ENCODE data around the gene TRAT1. TPM values are rescaled to one million over a fixed set of nuclear protein-coding genes. Genes with fewer than 3 reads are reported as not detected.

Gene TRAT1
- total RNA-seq, 4 donors from 2014 or later: not detected

DNA sequence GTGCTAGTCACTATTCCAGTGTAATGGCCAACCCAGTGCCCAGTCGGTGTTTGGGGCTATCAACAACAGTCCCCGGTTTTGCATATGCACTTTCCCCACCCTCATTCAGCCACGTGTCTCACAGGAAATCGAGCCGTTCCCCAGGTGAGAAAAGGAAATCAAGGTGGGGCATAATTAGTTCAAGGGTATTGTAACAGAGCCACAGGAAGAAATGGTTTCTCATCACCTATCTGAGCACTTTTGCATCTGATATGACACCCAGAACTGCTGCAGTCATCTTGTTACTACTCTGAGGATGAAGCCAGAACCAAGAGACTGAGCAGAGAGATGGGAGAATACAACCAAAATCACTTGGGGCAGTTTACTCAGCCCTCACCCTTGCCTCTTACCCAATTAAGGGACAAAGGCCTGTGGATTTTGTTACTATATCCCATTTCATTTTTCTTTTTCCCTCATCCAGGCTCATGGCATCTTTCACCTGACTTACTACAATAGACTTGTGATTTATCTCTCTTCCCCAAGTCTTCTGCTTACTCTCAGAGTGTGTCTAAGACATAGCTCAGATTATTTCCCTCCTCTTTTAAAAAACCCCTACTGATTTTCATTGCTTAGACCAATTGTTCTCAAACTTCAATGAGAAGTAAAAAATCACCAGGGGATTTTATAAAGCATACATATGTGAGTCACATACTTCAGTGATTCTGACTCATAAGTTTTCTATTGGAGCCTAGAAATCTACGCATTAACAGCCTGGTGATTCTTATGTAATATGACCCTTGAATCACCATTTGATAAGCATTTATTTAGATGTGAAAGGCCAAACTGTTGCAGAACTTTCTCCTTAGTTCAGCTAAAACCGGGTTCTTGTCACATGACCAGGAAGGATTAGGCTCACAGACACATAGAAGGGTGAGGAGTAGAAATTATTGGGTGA lies 40.5 kb downstream of the TRAT1 start:
- DNase-seq: no peak
- Histone ChIP-seq H3K4me3 (no peak overlapping the region), H3K27ac (no peak overlapping the region), H3K36me3 (no peaks in the 10 kb centered on the region), H3K27me3 (no peaks in the 10 kb centered on the region), H3K9me3 (no peaks in the 10 kb centered on the region), H3K4me1 (no peaks in the 10 kb centered on the region)
- TF ChIP-seq, protein P1, sequence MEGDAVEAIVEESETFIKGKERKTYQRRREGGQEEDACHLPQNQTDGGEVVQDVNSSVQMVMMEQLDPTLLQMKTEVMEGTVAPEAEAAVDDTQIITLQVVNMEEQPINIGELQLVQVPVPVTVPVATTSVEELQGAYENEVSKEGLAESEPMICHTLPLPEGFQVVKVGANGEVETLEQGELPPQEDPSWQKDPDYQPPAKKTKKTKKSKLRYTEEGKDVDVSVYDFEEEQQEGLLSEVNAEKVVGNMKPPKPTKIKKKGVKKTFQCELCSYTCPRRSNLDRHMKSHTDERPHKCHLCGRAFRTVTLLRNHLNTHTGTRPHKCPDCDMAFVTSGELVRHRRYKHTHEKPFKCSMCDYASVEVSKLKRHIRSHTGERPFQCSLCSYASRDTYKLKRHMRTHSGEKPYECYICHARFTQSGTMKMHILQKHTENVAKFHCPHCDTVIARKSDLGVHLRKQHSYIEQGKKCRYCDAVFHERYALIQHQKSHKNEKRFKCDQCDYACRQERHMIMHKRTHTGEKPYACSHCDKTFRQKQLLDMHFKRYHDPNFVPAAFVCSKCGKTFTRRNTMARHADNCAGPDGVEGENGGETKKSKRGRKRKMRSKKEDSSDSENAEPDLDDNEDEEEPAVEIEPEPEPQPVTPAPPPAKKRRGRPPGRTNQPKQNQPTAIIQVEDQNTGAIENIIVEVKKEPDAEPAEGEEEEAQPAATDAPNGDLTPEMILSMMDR (IDR thresholded peaks at IDR 0.05 in 4 of 5, conservative IDR thresholded peaks at IDR 0.05 in 1 of 5): no peak
- TF ChIP-seq POLR2A (IDR thresholded peaks at IDR 0.05): no peak
- in situ Hi-C loops (cut with MboI; ENCODE audit: low sequenced_read_pairs in 4 of 4) (no loop called here), intact Hi-C loops (cut with DNase I; ENCODE audit: low total_unique reads) (no loop called here)
- ATAC-seq: no peak

DNA sequence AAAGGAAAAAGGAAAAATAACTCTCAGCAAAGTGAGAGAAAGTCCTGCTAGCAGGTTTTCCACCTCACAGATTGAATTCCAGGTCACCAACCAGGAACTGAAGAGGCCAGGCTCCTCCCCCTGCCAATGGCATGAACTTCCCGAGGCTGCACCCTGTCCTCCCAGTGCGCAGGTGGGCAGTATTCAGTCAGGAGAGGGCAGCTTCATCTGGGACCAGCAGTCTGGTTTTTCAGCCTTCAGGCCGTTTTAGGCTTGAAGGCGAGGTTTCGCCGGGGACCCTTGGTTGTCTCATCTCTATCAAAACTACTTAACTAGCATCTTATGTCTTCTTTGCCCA lies 41.2 kb downstream of the TRAT1 start:
- DNase-seq (no peak), ATAC-seq (no peak)
- H3K4me1 ChIP-seq: no peaks in the 10 kb centered on the region
- intact Hi-C loops (cut with DNase I; ENCODE audit: low total_unique reads): no loop called here
- TF ChIP-seq, protein P1 (IDR thresholded peaks at IDR 0.05 in 4 of 5, conservative IDR thresholded peaks at IDR 0.05 in 1 of 5): no peak
- no peak for TF ChIP-seq POLR2A (IDR thresholded peaks at IDR 0.05)
- no peak overlapping the region for H3K27ac ChIP-seq
- no peaks in the 10 kb centered on the region for H3K27me3 ChIP-seq
- in situ Hi-C loops (cut with MboI; ENCODE audit: low sequenced_read_pairs in 4 of 4): no loop called here
- H3K36me3 ChIP-seq: no peaks in the 10 kb centered on the region
- H3K4me3 ChIP-seq: no peak overlapping the region
- H3K9me3 ChIP-seq: no peaks in the 10 kb centered on the region

DNA sequence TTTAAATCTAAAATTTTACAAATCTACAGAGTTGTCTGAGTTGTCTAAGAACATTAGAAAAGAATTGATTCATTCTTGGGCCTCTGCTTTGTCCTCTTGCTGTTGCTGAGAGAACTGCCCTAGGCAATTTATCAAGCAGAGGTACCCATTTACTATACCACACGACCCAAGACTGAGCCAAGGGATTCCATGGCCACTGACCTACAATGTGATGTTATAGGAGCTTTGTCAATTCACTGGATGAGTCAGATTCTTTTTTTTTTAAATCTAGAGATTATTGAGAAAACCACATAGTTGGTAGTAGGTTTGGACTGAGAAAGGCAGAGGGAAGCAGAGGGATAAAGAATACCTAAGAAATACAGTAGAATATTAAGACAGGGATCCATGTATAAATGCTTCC lies 55.3 kb downstream of the TRAT1 start:
- intact Hi-C loops (cut with DNase I; ENCODE audit: low total_unique reads): no loop called here
- DNase-seq: no peak
- Histone ChIP-seq H3K36me3 (no peaks in the 10 kb centered on the region), H3K27me3 (no peaks in the 10 kb centered on the region), H3K9me3 (no peaks in the 10 kb centered on the region), H3K4me3 (no peak overlapping the region), H3K4me1 (no peaks in the 10 kb centered on the region), H3K27ac (no peak overlapping the region)
- in situ Hi-C loops (cut with MboI; ENCODE audit: low sequenced_read_pairs in 4 of 4): no loop called here
- TF ChIP-seq, protein P1 (IDR thresholded peaks at IDR 0.05 in 4 of 5, conservative IDR thresholded peaks at IDR 0.05 in 1 of 5): no peak
- no peak for TF ChIP-seq POLR2A (IDR thresholded peaks at IDR 0.05)
- ATAC-seq: no peak

DNA sequence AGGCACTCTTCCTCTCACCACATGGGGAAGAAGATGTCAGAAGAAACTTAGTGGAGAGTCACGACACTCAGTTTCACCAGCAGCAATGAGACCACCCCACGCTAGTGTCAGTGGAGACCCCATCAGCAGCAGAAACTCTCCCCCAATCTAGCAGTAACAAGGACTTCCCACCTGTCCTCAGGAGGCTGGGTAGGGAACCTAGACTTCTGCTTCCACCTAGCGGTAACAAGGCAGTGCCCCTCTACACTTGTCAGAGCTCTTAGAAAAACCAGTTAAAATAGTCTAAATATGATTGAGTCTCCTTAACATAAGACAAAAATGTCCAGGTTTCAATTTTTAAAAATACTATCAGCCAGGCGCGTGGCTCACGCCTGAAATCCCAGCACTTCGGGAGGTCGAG lies 57.3 kb downstream of the TRAT1 start:
- H3K4me1 ChIP-seq: no peaks in the 10 kb centered on the region
- H3K9me3 ChIP-seq: no peaks in the 10 kb centered on the region
- no peaks in the 10 kb centered on the region for H3K27me3 ChIP-seq
- no peak for DNase-seq
- no peaks in the 10 kb centered on the region for H3K36me3 ChIP-seq
- no peak overlapping the region for H3K4me3 ChIP-seq
- no peak overlapping the region for H3K27ac ChIP-seq
- ATAC-seq: no peak
- TF ChIP-seq POLR2A (IDR thresholded peaks at IDR 0.05): no peak
- TF ChIP-seq, protein P1 (IDR thresholded peaks at IDR 0.05 in 4 of 5, conservative IDR thresholded peaks at IDR 0.05 in 1 of 5): no peak
- in situ Hi-C loops (cut with MboI; ENCODE audit: low sequenced_read_pairs in 4 of 4) (no loop called here), intact Hi-C loops (cut with DNase I; ENCODE audit: low total_unique reads) (no loop called here)
